ENCODE data around the gene SLC8A2.

SLC8A2 gene

DNA sequence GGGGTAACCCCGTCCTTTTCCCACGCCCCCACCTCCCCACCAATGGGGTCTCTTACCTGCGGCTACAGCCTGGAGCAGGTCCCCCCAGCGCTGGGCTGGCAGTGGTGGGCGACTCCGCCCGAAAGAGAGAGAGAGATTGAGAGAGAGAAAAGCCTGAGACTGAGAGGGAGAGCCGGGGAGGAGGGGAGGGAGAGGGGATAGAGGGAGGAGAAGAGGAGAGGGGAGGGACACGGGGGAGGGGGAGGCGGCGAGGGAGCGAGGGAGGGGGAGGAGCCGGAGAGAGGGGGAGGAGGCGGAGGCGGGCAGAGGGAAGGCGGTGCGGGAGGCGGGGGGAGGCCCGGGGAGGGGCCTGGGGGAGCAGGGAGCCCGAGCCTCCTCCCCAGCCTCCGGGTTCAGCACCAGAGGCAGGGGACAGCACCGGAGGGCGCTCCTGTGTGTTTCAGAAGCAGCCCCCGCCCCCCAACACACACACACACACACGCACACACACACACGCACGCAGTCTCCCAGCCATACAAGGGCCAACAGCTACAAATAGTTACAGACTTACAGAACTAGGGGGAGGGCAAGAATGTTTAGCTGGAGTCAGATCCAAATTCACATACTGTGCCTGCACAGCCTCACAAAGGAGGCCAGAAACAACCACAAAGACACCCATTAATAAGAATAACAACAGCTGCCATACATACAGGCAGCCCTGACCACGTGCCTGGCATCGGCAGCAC lies at the start of gene SLC8A2:
SLC8A2 (minus strand) TSS at position 161 of the 725 bp plus-strand sequence. CDS start 5,490 bp downstream, outside the sequence.
- DNase-seq (ENCODE audit: low read depth in 2 of 2, low spot score in 1 of 2): peak in 1 of 2 donors; percentile 31

GRCh38 chr19:47520839-47521238 lies 49.1 kb upstream of the SLC8A2 start:
- no peak for DNase-seq (ENCODE audit: low read depth in 2 of 2, low spot score in 1 of 2)

DNA sequence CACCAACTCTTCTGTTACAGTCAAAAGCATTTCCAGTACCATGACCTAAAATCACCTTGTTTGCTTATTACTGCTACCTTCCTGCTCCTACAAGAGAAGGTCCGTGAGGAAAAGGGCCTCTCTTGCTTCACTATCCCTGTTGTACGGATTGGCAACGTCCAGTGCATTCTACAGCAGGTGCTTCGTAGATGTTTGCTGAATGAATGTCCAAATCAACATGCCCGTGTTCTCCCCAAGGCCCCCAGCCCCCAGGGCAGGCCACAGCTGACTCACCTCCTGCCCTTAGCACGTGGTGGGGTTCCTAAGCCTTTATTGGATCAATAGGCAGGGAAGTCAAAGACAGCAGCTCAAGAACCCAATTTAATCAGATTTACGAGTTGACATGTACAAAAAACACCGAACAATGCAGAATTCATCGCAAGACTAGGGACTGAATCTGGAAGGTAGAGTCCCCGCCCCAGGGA lies 48.7 kb upstream of the SLC8A2 start:
- no peak for DNase-seq (ENCODE audit: low read depth in 2 of 2, low spot score in 1 of 2)

- DNase-seq (ENCODE audit: low read depth in 2 of 2, low spot score in 1 of 2): no peak
Observed at GRCh38 chr19:47518854-47519253, 47.2 kb upstream of the SLC8A2 start.

DNA sequence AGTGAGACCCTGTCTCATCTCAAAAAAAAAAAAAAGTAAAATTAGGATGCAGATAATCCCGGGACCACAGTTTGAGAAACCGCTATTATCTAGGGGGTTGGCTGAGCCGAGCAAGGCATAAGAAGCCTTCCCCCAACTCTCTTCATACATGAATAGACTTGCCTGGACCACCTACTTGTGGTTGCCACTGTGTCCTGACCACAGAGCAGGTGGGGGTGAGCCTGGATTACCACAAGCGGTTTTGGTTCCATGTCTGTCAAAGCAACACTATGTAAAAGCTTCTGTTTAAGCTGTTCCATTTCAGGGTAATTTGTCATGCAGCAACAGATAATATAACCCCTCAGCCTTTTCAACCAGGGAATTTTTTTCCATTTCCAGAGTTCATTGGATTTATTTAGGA lies 46.4 kb upstream of the SLC8A2 start:
- peak in 1 of 2 donors; percentile 21 for DNase-seq (ENCODE audit: low read depth in 2 of 2, low spot score in 1 of 2)

GRCh38 chr19:47514869-47515588 lies 43.3 kb upstream of the SLC8A2 start, which contains the start of gene NAPA:
Gene NAPA (minus strand): TSS chr19:47515063. CDS start chr19:47514940, 123 bp downstream.
- DNase-seq (ENCODE audit: low read depth in 2 of 2, low spot score in 1 of 2): peak; percentile 100

- no peak for DNase-seq (ENCODE audit: low read depth in 2 of 2, low spot score in 1 of 2)
Observed at GRCh38 chr19:47514151-47514868, 42.6 kb upstream of the SLC8A2 start.

- DNase-seq (ENCODE audit: low read depth in 2 of 2, low spot score in 1 of 2): no peak
Observed at GRCh38 chr19:47512948-47513319, 41.2 kb upstream of the SLC8A2 start.

DNA sequence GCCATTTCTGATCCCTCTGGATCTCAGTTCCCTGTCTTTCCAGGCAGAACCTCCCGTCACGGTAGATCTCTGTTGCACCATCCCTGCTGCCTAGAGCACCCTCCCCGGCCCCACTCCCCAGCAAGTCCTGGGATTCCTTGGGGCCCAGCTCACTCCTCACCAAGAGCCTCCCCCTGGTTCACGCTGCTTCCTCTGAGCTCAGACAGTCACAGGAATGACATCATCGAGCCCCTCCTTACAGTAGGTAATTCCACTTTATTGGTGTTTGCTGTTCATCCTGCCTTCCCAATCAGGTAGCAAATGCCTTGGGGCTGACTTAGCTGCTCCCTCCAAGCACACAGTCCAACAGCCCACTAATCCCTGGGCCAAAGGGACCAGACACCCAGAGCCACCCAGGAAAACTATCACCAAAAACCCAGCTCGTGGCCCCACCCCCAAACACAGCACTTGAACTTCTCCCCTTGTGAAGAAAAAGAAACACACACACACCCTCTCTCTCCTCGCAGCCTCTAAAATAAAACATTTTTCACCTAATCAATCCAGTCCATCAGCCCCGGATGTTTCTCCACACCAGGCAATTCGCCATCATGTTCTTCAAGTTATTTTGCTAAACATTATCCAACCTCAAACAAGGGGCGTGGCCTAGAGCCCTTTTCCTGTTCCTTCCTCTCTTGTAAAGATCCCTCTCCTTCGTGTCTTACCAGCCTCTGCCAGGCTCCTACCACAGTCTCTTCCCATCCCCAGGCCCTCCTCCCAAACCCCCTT lies 40.7 kb upstream of the SLC8A2 start:
- DNase-seq (ENCODE audit: low read depth in 2 of 2, low spot score in 1 of 2): no peak

DNA sequence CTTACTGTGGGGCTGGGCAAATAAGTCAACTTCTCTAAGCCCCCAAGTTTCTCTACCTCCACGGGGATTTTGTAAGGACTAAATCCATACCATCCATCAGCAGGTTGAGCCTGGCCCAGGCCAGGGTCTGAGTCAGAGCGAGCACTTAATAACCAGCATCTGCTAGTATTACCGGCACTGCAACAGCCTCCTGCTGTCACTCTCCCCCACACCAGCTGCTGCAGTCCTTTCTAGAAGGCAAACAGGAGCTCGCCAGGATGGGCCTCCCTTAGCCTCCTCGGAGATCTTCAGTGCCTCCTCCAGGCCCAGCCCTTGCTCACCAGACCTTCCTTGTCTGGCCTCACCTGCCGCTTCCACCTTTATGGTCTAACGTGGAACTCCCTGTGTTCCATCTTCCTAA lies 40.0 kb upstream of the SLC8A2 start:
- no peak for DNase-seq (ENCODE audit: low read depth in 2 of 2, low spot score in 1 of 2)

- DNase-seq (ENCODE audit: low read depth in 2 of 2, low spot score in 1 of 2): no peak
Observed at GRCh38 chr19:47511128-47511517, 39.4 kb upstream of the SLC8A2 start.

- no peak for DNase-seq (ENCODE audit: low read depth in 2 of 2, low spot score in 1 of 2)
Observed at GRCh38 chr19:47510516-47511127, 38.9 kb upstream of the SLC8A2 start.

DNA sequence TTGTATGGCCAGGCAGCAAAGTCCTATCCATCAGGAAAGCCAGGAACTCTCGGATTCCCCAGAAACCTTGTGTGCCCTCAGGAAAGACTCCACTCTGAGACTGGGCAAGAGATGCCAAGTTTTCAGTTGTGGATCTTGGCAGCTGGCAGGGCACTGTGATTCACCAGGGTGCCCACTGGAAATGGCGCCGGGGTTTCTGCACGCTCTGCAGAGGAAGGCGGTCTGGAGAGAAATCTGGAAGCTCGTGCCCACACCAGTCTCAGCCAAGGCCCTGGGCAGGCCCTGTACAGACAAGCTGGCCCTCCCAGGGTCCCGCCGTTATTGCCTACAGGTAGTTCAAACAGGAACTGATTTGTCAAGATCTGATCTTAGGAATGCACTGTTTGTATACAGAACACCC lies 38.3 kb upstream of the SLC8A2 start:
- DNase-seq (ENCODE audit: low read depth in 2 of 2, low spot score in 1 of 2): no peak

DNA sequence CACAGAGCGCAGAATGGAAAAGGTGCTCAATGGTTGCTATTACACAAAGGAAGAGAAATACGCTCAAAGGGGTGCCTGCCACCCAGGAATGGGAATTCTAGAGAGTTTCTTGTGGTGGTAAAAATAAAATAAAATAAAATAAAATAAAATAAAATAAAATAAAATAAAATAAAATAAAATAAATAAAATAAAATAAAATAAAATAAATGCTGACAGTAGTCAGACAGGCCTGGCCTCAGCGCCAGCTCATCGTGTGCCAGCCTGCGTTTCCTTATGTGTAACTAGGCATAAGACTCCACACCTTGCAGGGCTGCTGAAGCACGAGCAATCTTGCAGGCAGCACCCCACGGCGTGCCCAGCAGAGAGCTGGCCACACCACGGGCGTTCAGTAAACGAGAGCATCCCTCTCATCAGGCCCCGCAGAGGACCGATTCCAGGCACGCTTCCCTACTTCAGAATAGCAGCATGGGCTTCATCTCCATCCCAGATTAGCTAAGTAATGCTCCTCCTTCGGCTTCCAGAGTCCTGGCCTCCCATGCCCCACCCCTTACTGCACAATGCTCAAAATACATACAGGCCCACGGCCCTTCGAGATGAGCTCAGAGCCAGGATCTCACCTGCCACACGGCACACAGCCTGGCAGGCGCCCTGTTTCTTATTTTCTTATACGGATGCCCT lies 37.6 kb upstream of the SLC8A2 start:
- DNase-seq (ENCODE audit: low read depth in 2 of 2, low spot score in 1 of 2): no peak

GRCh38 chr19:47508721-47509120 lies 37.0 kb upstream of the SLC8A2 start:
- DNase-seq (ENCODE audit: low read depth in 2 of 2, low spot score in 1 of 2): no peak

- DNase-seq (ENCODE audit: low read depth in 2 of 2, low spot score in 1 of 2): no peak
Observed at GRCh38 chr19:47507924-47508553, 36.3 kb upstream of the SLC8A2 start.

- DNase-seq (ENCODE audit: low read depth in 2 of 2, low spot score in 1 of 2): no peak
Observed at GRCh38 chr19:47507012-47507411, 35.3 kb upstream of the SLC8A2 start.

GRCh38 chr19:47506459-47506858 lies 34.8 kb upstream of the SLC8A2 start:
- no peak for DNase-seq (ENCODE audit: low read depth in 2 of 2, low spot score in 1 of 2)

DNA sequence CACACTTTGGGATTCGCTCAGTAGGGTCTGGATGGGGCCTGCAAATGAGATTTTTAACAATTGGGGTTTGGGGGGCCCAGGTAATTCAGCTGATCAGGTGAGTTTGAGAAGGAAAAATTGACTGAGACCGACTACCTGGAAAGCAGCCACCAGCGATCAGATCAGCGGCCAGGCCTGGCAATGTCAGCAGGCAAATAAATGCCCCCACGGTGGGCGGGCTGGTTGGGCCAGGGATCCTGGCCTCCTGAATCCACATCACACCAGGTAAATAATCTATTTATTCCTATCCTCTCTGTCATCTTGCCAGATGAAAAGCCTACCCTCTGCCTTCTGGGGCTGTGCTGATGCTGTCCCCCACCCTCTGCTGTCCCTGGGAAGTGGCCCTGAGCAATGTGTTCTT lies 33.8 kb upstream of the SLC8A2 start:
- DNase-seq (ENCODE audit: low read depth in 2 of 2, low spot score in 1 of 2): no peak

GRCh38 chr19:47503826-47504150 lies 32.1 kb upstream of the SLC8A2 start:
- no peak for DNase-seq (ENCODE audit: low read depth in 2 of 2, low spot score in 1 of 2)

Measured in stimulated activated CD8-positive, alpha-beta memory T cell treated with anti-CD3 and anti-CD28 coated beads, Interleukin-4, amount 100 ng/mL, for 1 hour (primary cell).